GM21717 (cell line): ENCODE results near the gene OR6J1.
"Not testable (repeated sequence)": the region's sequence is repeated elsewhere in the genome, so short reads cannot be mapped to it uniquely, and the experiment has no call there.

Source experiments
- ATAC-seq: cut with Tn5 transposase; IDR thresholded peaks from one replicate; pipeline ENCODE4 v1.9.1; 2021; ENCODE audit warnings: mild to moderate bottlenecking, moderate library complexity; ENCODE audit not compliant: unreplicated experiment

OR6J1 gene

GRCh38 chr14:22651586-22651985 lies 7.4 kb upstream of the OR6J1 start:
- no peak for ATAC-seq

- ATAC-seq, result no peak
Observed at GRCh38 chr14:22650960-22651521, 6.9 kb upstream of the OR6J1 start.

- no peak for ATAC-seq
Observed at GRCh38 chr14:22650046-22650739, 6.0 kb upstream of the OR6J1 start.

DNA sequence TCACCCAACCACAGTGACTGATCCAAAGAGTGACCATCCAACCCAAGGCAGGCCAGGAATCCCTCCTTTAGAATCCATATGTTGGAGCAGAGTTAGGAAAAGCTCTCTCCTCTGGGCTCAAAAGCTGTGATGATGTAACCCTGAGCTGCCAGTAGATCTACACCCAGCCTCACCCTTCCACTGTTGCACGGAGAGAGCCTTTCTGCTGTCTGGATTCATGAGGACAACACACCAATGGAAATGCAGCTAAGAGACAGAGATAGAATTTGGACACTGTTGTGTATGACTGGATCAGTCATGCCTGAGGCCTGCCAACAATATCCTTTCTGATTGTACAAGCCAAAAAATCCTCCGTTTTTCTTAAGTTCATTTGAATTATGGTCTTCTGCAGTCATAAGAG lies 4.4 kb upstream of the OR6J1 start:
- no peak for ATAC-seq

DNA sequence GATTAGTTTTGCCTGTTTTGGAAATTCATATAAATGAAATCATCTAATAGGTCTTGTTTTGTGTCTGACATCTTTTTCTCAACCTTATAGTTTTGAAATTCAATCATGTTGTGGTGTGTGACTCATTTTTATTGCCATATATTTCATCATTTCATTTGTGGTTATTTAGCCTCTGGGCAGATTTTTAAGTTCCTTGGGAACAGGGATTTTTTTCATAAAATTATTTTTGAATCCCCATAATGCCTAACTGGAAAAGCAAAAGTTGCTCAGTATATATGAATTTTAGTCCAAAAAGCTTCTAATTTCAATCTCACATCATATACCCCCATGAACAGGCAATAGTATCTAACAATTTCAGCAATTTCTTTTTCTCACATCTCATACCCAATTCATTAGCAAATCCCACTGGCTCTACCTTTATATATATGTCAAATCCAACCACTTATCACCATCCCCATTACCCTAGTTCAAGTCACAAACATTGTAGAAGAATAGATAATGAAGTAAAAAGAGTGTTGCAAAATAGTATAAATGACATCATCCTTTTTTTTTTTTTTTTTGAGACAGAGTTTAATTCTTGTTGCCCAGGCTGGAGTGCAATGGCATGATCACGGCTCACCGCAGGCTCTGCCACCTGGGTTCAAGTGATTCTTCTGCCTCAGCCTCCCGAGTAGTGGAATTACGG lies 2.6 kb upstream of the OR6J1 start:
- ATAC-seq, result no peak

DNA sequence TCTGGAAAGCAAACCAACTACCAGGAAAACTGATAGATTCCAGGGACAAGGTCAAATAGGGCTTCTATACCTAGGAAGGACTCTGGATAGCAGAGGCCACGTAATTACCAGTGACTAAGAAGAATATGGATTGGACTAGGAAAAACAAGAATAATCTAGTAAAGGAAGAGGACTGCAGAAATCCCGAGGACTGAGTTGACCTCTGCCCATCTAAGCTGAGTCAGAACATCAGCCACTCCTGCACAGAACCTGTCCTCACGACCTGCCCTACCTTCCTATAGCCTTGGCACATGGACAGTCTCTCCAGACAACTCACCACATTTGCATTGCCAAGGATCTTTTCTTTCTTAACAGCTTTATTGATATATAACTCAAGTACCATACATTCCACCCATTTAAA lies 2.3 kb downstream of the OR6J1 start:
- no peak for ATAC-seq

DNA sequence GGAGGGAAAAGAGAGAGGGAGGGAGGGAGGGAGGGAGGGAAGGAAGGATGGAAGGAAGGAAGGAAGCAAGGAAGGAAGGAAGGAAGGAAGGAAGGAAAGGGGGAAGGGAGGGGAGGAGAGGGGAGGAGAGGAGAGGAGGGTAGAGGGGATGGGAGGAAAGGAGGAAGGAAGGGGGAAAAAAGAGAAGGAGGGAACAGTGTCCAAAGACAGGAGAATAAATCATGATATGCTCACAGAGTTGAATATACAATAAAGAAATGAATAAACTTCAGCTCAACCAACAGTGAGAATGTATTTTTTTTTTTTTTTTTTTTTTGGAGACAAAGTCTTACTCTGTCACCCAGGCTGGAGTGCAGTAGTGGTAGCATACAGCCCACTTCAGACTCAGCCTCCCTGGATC lies 4.0 kb downstream of the OR6J1 start:
- ATAC-seq, result no peak

- not testable (repeated sequence) for ATAC-seq
Observed at GRCh38 chr14:22635980-22636379, 8.2 kb downstream of the OR6J1 start.

GRCh38 chr14:22634233-22634900 lies 9.8 kb downstream of the OR6J1 start:
- ATAC-seq, result no peak

GRCh38 chr14:22630486-22630885 lies 13.7 kb downstream of the OR6J1 start:
- ATAC-seq, result no peak

- ATAC-seq, result no peak
Observed at GRCh38 chr14:22630066-22630465, 14.1 kb downstream of the OR6J1 start.

- ATAC-seq, result no peak
Observed at GRCh38 chr14:22629361-22629760, 14.8 kb downstream of the OR6J1 start.

DNA sequence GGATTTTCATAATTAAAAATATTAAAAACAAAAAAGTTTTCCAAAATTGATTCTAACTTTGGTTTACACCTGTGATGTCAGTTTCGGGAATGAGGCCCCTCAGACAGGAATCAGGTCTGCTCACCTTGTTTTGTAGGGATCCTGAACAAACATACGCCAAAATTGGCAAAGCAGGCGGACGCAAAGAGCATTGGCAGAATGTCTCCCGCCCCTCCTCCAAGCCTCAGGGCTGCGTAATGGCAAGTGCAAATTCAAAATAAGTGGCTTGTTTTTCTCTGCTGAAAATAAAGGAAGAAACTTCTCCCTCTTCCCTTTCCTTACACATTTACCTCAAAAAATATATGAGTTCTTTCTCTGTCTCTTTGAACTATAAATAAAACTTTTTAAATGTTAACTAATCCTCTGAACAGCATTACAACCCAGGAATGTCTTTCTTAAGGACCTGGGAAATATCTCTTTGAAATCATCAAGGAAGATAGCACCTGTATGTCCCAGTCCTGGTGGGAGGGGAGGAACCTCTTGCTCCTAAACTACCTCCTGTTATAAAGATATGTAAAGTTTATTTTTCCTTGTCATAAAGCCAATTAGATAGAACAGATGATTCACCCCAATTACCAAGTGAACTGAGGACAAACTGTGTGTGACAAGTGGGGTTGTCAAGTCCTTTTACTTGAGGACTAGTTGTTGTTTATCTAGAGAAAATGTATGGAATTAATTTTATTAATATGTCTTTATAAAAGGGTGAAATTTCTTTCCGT lies 16.5 kb downstream of the OR6J1 start:
- ATAC-seq, result no peak

DNA sequence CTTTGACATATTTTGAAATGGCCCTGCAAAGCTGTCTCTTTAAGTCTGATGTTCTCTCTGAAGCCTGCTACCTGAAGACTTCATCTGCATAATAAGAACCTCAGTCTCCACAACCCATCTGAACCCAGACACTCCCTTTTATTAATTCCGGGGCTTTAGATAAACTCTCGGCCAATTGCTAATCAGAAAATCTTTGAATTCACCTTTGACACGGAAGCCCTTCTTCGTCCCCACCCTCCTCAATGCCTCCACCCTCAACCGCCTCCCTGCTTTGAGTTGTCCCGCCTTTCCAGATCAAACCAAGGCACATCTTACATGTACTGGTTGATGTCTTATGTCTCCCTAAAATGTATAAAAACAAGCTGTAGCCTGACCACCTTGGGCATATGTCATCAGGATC lies 17.6 kb downstream of the OR6J1 start:
- no peak for ATAC-seq

- no peak for ATAC-seq
Observed at GRCh38 chr14:22623047-22623446, 21.1 kb downstream of the OR6J1 start.

DNA sequence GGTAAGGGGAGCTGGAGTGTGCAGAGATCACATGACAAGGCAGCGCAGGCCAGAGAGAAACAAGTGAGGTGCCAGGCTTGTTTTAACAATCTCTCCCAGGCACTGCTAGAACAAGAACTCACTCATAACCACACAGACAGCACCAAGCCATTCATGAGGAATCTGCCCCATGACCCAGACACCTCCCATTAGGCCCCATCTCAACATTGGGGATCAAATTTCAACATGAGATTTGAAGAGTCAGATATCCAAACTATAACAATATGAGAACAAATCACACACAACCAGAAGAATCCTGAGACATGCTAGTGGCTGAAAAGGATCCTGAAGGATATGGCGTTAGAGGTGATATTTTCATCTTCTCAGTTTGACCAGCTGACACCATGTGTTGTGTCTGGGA lies 21.9 kb downstream of the OR6J1 start:
- no peak for ATAC-seq

DNA sequence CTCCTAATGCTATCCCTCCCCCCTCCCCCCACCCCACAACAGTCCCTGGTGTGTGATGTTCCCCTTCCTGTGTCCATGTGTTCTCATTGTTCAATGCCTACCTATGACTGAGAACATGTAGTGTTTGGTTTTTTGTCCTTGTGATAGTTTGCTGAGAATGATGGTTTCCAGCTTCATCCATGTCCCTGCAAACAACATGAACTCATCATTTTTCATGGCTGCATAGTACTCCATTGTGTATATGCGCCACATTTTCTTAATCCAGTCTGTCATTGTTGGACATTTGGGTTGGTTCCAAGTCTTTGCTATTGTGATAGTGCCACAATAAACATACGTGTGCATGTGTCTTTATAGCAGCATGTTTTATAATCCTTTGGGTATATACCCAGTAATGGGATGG lies 28.4 kb downstream of the OR6J1 start:
- not testable (repeated sequence) for ATAC-seq

DNA sequence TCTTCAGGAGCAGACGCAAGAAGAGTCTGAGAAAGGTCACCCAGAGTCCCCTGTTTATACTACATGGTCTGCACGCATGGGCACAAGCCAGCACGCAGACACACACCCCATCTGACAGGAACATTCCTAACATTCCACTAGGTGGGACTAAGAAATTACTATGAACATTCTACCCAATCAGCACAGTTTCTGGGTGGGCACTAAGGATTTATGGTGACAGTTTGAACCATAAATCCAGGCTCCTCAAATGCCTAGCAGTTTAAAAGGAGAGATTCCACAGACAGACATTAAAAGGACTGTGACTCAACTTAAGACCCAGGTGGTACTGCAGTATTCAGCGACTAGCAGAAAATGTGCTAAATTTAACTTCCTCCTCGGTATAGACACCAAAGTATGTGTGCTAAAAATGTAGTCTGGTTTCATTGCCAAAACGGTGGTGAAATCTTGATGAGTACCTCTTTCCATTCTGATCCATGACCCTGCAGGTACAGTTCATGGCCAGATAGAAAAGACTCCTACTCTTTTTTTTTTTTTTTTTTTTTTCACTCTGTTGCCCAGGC lies 29.8 kb downstream of the OR6J1 start:
- ATAC-seq, result no peak

DNA sequence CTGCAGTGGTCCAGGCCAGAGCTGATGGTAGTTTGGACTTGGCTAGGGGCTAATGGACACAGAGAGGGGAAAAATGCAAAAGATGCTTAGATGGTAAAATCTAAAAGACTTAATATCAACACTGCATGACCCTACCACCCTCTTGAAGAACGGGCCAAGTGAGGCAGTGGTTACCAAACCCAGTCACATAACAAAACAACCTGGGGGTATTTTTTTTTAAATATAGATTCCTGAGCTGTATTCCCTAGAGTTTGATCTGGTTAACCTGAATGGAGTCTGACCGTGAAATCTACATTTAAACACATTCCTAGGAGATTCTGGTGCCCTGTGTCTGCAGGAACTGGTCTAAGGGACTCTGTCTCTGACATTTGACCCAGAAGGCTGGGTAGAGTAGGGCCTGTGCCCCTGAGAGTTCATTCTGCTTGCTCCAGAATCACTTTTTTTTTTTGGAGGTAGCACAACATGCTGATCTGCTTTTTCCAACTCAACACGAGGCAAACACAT lies 30.4 kb downstream of the OR6J1 start:
- ATAC-seq, result no peak

DNA sequence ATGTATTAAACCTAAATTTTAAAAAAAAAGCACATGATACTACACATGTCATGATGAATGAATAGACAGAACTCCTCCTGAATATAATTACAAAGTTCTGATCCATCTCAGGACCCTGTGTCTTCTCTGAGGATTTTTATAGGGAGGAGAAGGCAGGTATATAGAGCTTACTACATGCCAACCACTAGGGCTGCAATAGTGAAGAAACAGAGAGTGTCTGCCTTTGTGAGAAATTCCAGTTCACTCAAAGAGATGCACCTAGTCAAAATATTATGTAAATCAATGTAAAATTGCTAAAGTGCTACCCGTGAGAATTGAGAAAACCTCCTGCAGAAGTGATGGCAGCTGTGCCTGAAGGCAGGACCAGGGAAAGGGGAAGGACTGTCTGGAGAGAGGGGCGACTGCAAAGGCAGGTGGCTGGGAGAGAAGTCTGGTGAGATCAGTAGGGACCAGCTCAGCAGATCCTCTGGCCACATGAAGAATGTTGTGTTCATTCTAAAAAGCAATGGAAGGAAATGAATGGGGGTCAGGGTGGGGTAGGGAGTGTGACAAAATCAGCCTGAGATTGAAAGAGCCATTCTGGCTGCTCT lies 31.0 kb downstream of the OR6J1 start:
- ATAC-seq, result no peak
